ENCODE data around the gene PDX1.

The PDX1 gene

DNA sequence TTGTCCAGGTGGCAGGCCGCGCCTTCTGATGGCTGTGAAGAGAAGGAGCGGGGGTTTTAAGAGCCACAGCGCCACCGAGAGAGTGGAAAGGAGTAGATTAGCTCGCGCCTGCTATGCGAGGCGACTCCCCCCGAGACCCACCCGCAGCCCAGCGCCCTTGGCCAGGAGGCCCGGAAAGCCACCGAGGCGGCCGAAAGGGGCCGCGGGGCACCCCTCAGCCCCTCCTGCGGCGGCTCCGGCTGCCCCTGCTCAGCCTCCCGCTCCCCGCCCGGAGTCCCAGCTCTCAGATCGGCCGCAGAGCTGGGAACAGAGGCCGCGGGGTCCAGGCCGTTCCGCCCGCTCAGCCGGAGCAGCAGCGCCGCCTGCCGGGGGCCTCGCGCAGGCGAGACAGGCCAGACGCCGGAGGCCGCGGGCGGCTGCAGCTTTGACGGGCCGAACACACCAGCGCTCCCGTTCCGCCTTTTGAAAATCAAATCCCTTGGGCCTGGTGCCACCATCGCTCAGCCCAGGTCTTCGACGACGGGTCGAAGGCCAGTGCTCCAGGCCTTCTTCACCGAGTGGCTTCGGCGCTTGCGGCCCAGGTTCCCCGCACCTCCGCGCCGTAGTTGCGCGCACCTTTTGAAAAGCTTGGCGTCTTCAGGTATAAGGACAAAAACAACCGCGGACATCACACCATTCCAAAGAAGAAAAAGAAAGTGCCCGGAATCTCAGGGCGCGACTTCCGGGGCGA lies 34.0 kb downstream of the PDX1 start:
- peak overlapping the region; percentile 34 for H3K4me3 ChIP-seq (ENCODE audit: low read length)
- H3K27me3 ChIP-seq (ENCODE audit: control insufficient read depth, low read length), result peaks cover 19% of the 10 kb centered on the region
- H3K27ac ChIP-seq (ENCODE audit: low read depth, low read length), result no peak overlapping the region
- TF ChIP-seq EZH2phosphoT487 (IDR thresholded peaks at IDR 0.05; ENCODE audit: borderline replicate concordance, low read length), result no peak
- TF ChIP-seq, protein P1, sequence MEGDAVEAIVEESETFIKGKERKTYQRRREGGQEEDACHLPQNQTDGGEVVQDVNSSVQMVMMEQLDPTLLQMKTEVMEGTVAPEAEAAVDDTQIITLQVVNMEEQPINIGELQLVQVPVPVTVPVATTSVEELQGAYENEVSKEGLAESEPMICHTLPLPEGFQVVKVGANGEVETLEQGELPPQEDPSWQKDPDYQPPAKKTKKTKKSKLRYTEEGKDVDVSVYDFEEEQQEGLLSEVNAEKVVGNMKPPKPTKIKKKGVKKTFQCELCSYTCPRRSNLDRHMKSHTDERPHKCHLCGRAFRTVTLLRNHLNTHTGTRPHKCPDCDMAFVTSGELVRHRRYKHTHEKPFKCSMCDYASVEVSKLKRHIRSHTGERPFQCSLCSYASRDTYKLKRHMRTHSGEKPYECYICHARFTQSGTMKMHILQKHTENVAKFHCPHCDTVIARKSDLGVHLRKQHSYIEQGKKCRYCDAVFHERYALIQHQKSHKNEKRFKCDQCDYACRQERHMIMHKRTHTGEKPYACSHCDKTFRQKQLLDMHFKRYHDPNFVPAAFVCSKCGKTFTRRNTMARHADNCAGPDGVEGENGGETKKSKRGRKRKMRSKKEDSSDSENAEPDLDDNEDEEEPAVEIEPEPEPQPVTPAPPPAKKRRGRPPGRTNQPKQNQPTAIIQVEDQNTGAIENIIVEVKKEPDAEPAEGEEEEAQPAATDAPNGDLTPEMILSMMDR (IDR thresholded peaks at IDR 0.05; ENCODE audit: low read depth, low read length, poor library complexity, severe bottlenecking), result peak; percentile 77
- no peaks in the 10 kb centered on the region for H3K9me3 ChIP-seq (ENCODE audit: control insufficient read depth, insufficient read depth, low read length)
- no peaks in the 10 kb centered on the region for H3K36me3 ChIP-seq (ENCODE audit: control insufficient read depth, low read length)
- no peaks in the 10 kb centered on the region for H3K79me2 ChIP-seq (ENCODE audit: control insufficient read depth, low read length)
- no peaks in the 10 kb centered on the region for H3K9me2 ChIP-seq (replicated peaks; ENCODE audit: control insufficient read depth, low read length)
- peak overlapping the region; percentile 49 for H3K4me2 ChIP-seq (ENCODE audit: low read length)
- no peaks in the 10 kb centered on the region for H3F3A ChIP-seq (ENCODE audit: control insufficient read depth, insufficient read depth)
- peaks cover 9% of the 10 kb centered on the region for H3K4me1 ChIP-seq (ENCODE audit: control insufficient read depth, low read length)
- no peaks in the 10 kb centered on the region for H4K20me1 ChIP-seq (ENCODE audit: control insufficient read depth, insufficient read depth, low read depth, low read length)

DNA sequence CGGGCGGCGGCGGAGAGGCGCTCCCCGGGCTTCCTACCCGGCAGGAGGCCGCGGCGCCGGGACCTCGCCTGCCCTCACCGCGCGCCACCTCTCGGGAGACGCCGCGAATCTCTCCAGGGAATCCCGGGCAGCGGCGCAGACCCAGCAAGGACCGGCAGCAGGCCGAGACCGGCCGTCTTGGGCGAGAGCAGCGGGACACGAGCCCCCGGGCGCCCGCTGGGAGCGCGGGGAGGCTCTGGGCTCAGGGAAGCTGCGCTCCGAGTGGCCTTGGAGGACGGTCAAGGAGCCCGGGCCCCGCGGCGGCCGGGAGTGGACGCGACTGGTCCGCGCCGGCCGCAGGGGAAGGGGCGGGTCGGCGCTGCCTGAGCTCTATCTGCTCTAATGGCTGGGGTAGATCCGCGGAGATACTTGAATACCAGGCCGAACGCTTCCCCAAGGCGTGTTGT lies 34.6 kb downstream of the PDX1 start:
- Histone ChIP-seq H3K9me2 (replicated peaks; ENCODE audit: control insufficient read depth, low read length) (no peaks in the 10 kb centered on the region), H3K4me2 (ENCODE audit: low read length) (peak overlapping the region; percentile 49), H3K27ac (ENCODE audit: low read depth, low read length) (no peak overlapping the region), H3K27me3 (ENCODE audit: control insufficient read depth, low read length) (peaks cover 19% of the 10 kb centered on the region), H3K4me1 (ENCODE audit: control insufficient read depth, low read length) (peaks cover 9% of the 10 kb centered on the region), H3K36me3 (ENCODE audit: control insufficient read depth, low read length) (no peaks in the 10 kb centered on the region), H4K20me1 (ENCODE audit: control insufficient read depth, insufficient read depth, low read depth, low read length) (no peaks in the 10 kb centered on the region), H3K9me3 (ENCODE audit: control insufficient read depth, insufficient read depth, low read length) (no peaks in the 10 kb centered on the region), H3K4me3 (ENCODE audit: low read length) (no peak overlapping the region), H3F3A (ENCODE audit: control insufficient read depth, insufficient read depth) (no peaks in the 10 kb centered on the region), H3K79me2 (ENCODE audit: control insufficient read depth, low read length) (no peaks in the 10 kb centered on the region)
- TF ChIP-seq, protein P1 (IDR thresholded peaks at IDR 0.05; ENCODE audit: low read depth, low read length, poor library complexity, severe bottlenecking), result no peak
- TF ChIP-seq EZH2phosphoT487 (IDR thresholded peaks at IDR 0.05; ENCODE audit: borderline replicate concordance, low read length), result no peak

DNA sequence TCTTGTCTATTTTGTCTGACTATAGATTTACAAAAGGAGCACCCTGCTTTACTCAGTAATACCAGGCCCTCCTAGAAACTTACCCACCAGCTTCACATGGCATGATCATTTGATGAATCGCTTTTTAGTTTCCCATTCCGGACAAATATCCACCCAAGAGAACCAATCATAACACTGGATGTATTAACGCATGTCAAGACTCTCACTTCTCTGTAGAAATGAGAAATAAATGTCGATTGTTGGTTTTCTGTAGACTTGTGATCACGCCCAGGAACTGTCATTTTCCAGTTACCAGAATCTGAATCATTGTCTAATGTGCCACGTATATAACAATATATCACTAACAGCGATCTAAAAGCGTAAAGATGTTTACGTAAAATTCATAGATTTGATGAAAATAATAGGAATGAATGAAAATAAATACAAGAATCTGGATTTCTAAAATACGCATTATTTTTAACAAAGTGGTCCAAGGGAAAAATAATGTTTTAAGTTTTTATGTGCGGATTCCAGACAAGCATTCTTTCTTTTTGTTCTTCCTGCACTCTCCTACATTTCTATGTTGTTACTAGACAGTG lies 35.3 kb downstream of the PDX1 start:
- H3K4me1 ChIP-seq (ENCODE audit: control insufficient read depth, low read length), result peaks cover 9% of the 10 kb centered on the region
- no peak overlapping the region for H3K4me2 ChIP-seq (ENCODE audit: low read length)
- H3K4me3 ChIP-seq (ENCODE audit: low read length), result no peak overlapping the region
- no peaks in the 10 kb centered on the region for H3K79me2 ChIP-seq (ENCODE audit: control insufficient read depth, low read length)
- no peaks in the 10 kb centered on the region for H3K9me3 ChIP-seq (ENCODE audit: control insufficient read depth, insufficient read depth, low read length)
- no peaks in the 10 kb centered on the region for H3K9me2 ChIP-seq (replicated peaks; ENCODE audit: control insufficient read depth, low read length)
- TF ChIP-seq, protein P1 (IDR thresholded peaks at IDR 0.05; ENCODE audit: low read depth, low read length, poor library complexity, severe bottlenecking), result no peak
- TF ChIP-seq EZH2phosphoT487 (IDR thresholded peaks at IDR 0.05; ENCODE audit: borderline replicate concordance, low read length), result no peak
- H3K27ac ChIP-seq (ENCODE audit: low read depth, low read length), result no peak overlapping the region
- H4K20me1 ChIP-seq (ENCODE audit: control insufficient read depth, insufficient read depth, low read depth, low read length), result no peaks in the 10 kb centered on the region
- H3K36me3 ChIP-seq (ENCODE audit: control insufficient read depth, low read length), result no peaks in the 10 kb centered on the region
- peaks cover 20% of the 10 kb centered on the region for H3K27me3 ChIP-seq (ENCODE audit: control insufficient read depth, low read length)
- no peaks in the 10 kb centered on the region for H3F3A ChIP-seq (ENCODE audit: control insufficient read depth, insufficient read depth)

Measured in DOHH2 (cell line).